ENCODE measurements around the gene MAPK8. TPM values are rescaled to one million over a fixed set of nuclear protein-coding genes. Genes with fewer than 3 reads are reported as not detected.

Gene MAPK8
- total RNA-seq, 4 donors from 2014 or later, result 35.3 to 61.9 (median 42.5) TPM

DNA sequence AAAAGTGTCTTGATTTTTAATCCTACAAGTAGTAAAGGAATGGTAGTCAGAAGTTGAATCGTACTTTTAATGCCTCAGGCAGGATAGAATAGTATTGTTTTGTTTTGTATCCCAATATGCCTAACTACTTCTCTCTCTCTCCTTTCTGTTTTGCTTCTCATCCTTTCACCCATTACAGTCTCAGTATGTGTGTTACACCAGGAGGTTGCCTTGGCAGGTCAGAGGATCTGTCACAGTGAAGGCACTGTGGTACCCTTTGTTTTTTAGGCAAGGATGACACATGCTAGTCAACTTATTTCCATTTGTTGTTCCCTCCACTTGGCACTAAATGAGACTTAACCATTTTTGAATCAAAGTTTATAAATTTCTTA is 94.4 kb downstream of the MAPK8 start:
- no peak for DNase-seq (ENCODE audit: low spot score in 2 of 2)
- Histone ChIP-seq H3K36me3 (no peaks in the 10 kb centered on the region), H3K27ac (no peak overlapping the region), H3K4me3 (no peak overlapping the region), H3K4me1 (no peaks in the 10 kb centered on the region), H3K27me3 (no peaks in the 10 kb centered on the region), H3K9me3 (no peaks in the 10 kb centered on the region)
- WGBS, result 65% methylated on average over 1 of the region's 1 CpG
- TF ChIP-seq POLR2A (IDR thresholded peaks at IDR 0.05) (no peak), POLR2AphosphoS5 (IDR thresholded peaks at IDR 0.05) (no peak), EP300 (IDR thresholded peaks at IDR 0.05) (no peak)

DNA sequence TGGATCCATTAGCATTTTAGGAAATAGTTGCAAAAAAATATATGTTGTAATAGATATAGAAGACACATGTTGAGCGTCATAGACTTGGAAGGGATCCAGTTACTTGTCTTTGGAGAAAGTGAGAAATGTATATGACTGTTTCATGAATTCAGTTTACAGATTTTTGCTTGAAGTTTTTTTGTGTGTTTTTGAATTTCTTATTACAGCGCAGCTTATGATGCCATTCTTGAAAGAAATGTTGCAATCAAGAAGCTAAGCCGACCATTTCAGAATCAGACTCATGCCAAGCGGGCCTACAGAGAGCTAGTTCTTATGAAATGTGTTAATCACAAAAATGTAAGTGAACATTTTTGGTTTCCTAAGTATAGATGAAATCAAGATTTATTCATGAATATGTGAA is 98.2 kb downstream of the MAPK8 start:
- TF ChIP-seq CTCF (IDR thresholded peaks at IDR 0.05), result no peak
- no peak for TF ChIP-seq POLR2A (IDR thresholded peaks at IDR 0.05)
- no peak for TF ChIP-seq POLR2AphosphoS5 (IDR thresholded peaks at IDR 0.05)
- no peak overlapping the region for H3K4me3 ChIP-seq
- no peaks in the 10 kb centered on the region for H3K9me3 ChIP-seq
- DNase-seq (ENCODE audit: low spot score in 2 of 2), result no peak
- peaks cover 14% of the 10 kb centered on the region for H3K36me3 ChIP-seq
- WGBS, result 88% methylated on average over 4 of the region's 4 CpGs
- no peak overlapping the region for H3K27ac ChIP-seq
- no peaks in the 10 kb centered on the region for H3K4me1 ChIP-seq
- H3K27me3 ChIP-seq, result no peaks in the 10 kb centered on the region

GRCh38 chr10:48406204-48406603 is 99.7 kb downstream of the MAPK8 start:
- no peak for DNase-seq (ENCODE audit: low spot score in 2 of 2)
- WGBS, result 63% methylated on average over 3 of the region's 3 CpGs

DNA sequence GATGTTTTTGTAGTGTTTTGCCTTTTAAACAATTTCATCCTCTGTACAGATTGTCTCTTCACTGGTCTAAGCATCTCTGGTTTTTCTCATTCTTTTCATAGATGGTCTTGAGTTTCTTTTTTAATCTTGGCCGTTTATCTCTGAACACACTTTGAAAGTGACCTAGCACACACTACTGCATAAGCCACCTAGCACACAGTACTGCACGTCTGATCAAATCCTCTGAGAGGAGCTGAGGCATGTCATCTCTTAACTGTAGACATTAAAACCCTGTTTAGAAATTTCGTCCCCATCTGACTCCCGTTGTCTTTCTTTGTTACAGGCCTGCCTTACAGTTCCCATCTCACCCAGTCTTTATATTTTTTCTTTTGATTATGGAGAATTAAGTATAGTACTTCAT is 100.2 kb downstream of the MAPK8 start:
- 82% methylated on average over 4 of the region's 4 CpGs for WGBS
- DNase-seq (ENCODE audit: low spot score in 2 of 2), result no peak
- no peaks in the 10 kb centered on the region for H3K27me3 ChIP-seq
- H3K4me3 ChIP-seq, result no peak overlapping the region
- no peak overlapping the region for H3K27ac ChIP-seq
- no peaks in the 10 kb centered on the region for H3K4me1 ChIP-seq
- no peaks in the 10 kb centered on the region for H3K9me3 ChIP-seq
- TF ChIP-seq POLR2A (IDR thresholded peaks at IDR 0.05), result no peak
- TF ChIP-seq POLR2AphosphoS5 (IDR thresholded peaks at IDR 0.05), result no peak
- TF ChIP-seq CTCF (IDR thresholded peaks at IDR 0.05), result no peak
- no peak for TF ChIP-seq EP300 (IDR thresholded peaks at IDR 0.05)
- H3K36me3 ChIP-seq, result peaks cover 34% of the 10 kb centered on the region

More at GRCh38 chr10:48406204-48406603, 99.7 kb downstream of the MAPK8 start:
- Histone ChIP-seq H3K4me1 (no peaks in the 10 kb centered on the region), H3K9me3 (no peaks in the 10 kb centered on the region), H3K4me3 (no peak overlapping the region), H3K27me3 (no peaks in the 10 kb centered on the region), H3K27ac (no peak overlapping the region), H3K36me3 (peaks cover 30% of the 10 kb centered on the region)
- no peak for TF ChIP-seq EP300 (IDR thresholded peaks at IDR 0.05)
- no peak for TF ChIP-seq CTCF (IDR thresholded peaks at IDR 0.05)
- TF ChIP-seq POLR2AphosphoS5 (IDR thresholded peaks at IDR 0.05), result no peak
- no peak for TF ChIP-seq POLR2A (IDR thresholded peaks at IDR 0.05)

GRCh38 chr10:48410503-48410902 is 104.0 kb downstream of the MAPK8 start:
- Histone ChIP-seq H3K27me3 (no peaks in the 10 kb centered on the region), H3K9me3 (no peaks in the 10 kb centered on the region), H3K27ac (no peak overlapping the region), H3K4me1 (no peaks in the 10 kb centered on the region), H3K4me3 (no peak overlapping the region), H3K36me3 (peaks cover 52% of the 10 kb centered on the region)
- no peak for TF ChIP-seq POLR2AphosphoS5 (IDR thresholded peaks at IDR 0.05)
- TF ChIP-seq POLR2A (IDR thresholded peaks at IDR 0.05), result no peak
- DNase-seq (ENCODE audit: low spot score in 2 of 2), result no peak
- 98% methylated on average over 6 of the region's 6 CpGs for WGBS

DNA sequence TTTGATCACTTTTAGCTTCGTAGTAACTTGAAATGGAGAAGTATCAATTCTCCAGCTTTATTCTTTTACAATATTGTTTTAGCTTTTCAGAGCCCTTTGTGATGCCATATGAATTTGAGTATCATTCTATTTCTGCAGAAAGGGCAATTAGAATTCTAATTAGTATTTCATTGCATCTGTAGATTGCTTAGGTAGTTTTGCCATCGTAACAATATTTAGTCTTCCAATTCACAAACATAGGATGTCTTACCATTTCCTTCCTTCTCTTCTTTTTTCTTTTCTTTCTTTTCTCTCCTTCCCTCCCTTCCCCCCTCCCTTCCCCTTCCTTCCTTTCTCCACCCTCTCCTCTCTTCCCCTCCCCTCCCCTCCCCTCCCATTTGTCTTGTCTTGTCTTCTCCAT is 105.0 kb downstream of the MAPK8 start:
- WGBS, result 98% methylated on average over 2 of the region's 2 CpGs
- peaks cover 50% of the 10 kb centered on the region for H3K36me3 ChIP-seq
- TF ChIP-seq CTCF (IDR thresholded peaks at IDR 0.05) (no peak), POLR2A (IDR thresholded peaks at IDR 0.05) (no peak), EP300 (IDR thresholded peaks at IDR 0.05) (no peak)
- H3K27me3 ChIP-seq, result no peaks in the 10 kb centered on the region
- no peak for DNase-seq (ENCODE audit: low spot score in 2 of 2)
- H3K9me3 ChIP-seq, result no peaks in the 10 kb centered on the region
- H3K4me1 ChIP-seq, result no peaks in the 10 kb centered on the region
- H3K4me3 ChIP-seq, result no peak overlapping the region
- H3K27ac ChIP-seq, result no peak overlapping the region

All from suprapubic skin (tissue), 4 donors.